ENCODE results near the gene BCOR.

- no peak for TF ChIP-seq CTCF (IDR thresholded peaks at IDR 0.05; ENCODE audit: insufficient read depth, low read length)
- no peak for TF ChIP-seq GABPA (IDR thresholded peaks at IDR 0.05; ENCODE audit: low read depth)
- no peak for TF ChIP-seq POLR2AphosphoS5 (IDR thresholded peaks at IDR 0.05; ENCODE audit: low read depth)
- no peak for TF ChIP-seq SPI1 (IDR thresholded peaks at IDR 0.05; ENCODE audit: borderline replicate concordance, low read depth)
- no peak for TF ChIP-seq REST (IDR thresholded peaks at IDR 0.05; ENCODE audit: insufficient replicate concordance, low read depth)
These were observed 11.2 kb upstream of the BCOR start for GRCh38 chrX:40108959-40109287.
